Measurements from ENCODE around the gene MTA1. TPM values are rescaled to one million over a fixed set of nuclear protein-coding genes. Genes with fewer than 3 reads are reported as not detected.

MTA1 gene
- total and polyA plus RNA-seq, 2 donors (not counting 1 experiment from before 2014, with no cell fraction given) = 137 to 147 TPM

- peaks cover 2% of the 10 kb centered on the region for H3K4me1 Mint-ChIP-seq
- no peak overlapping the region for H3K9ac ChIP-seq (ENCODE audit: low read length)
- no peak overlapping the region for H3K27ac ChIP-seq (ENCODE audit: low read length in 2 of 2)
- H3K9me3 Mint-ChIP-seq (ENCODE audit: insufficient read depth) = no peaks in the 10 kb centered on the region
- H3K27me3 Mint-ChIP-seq = peaks cover 25% of the 10 kb centered on the region
- CTCF ChIA-PET = no interaction called here
- no peaks in the 10 kb centered on the region for H4K20me1 ChIP-seq (ENCODE audit: control insufficient read depth, insufficient read depth, low read length, poor library complexity, severe bottlenecking)
- peaks cover 0 to under 1% (median 0%) of the 10 kb centered on the region in 3 donors for H3K9me3 ChIP-seq (ENCODE audit: control extremely low read depth in 1 of 3, control insufficient read depth in 2 of 3, insufficient read depth in 1 of 3, low read length in 2 of 3)
- H3K36me3 ChIP-seq (replicated peaks in 1 of 2; ENCODE audit: control extremely low read depth in 1 of 2, control insufficient read depth in 1 of 2, extremely low read depth in 1 of 2, insufficient read depth in 2 of 2, low read length in 1 of 2) = no peaks in the 10 kb centered on the region
- peaks cover 6 to 11% of the 10 kb centered on the region in 2 donors for H3K4me1 ChIP-seq (ENCODE audit: control insufficient read depth in 2 of 2, insufficient read depth in 2 of 2, low read length in 2 of 2)
- H3K4me3 ChIP-seq (ENCODE audit: control extremely low read depth in 1 of 5, extremely low read depth in 1 of 5, insufficient read depth in 1 of 5, low read depth in 2 of 5, low read length in 4 of 5) = no peak overlapping the region
- DNase-seq = no peak
- intact Hi-C loops (cut with micrococcal nuclease) = no loop called here
- no peak overlapping the region for H3K4me2 ChIP-seq (replicated peaks; ENCODE audit: low read depth, low read length, poor library complexity, severe bottlenecking)
- no peaks in the 10 kb centered on the region for H3K79me2 ChIP-seq (ENCODE audit: control insufficient read depth, insufficient read depth, low read length)
- no peak overlapping the region for H2AFZ ChIP-seq (ENCODE audit: insufficient read depth, low read depth, low read length, poor library complexity, severe bottlenecking)
- no peak overlapping the region for H3K27ac Mint-ChIP-seq
- POLR2A ChIA-PET = no interaction called here
- 88% methylated on average over 12 of the region's 12 CpGs for WGBS (ENCODE audit: insufficient coverage)
- peaks cover 0 to 20% (median 1%) of the 10 kb centered on the region in 4 experiments for H3K27me3 ChIP-seq (replicated peaks in 1 of 4; ENCODE audit: control extremely low read depth in 1 of 4, control insufficient read depth in 3 of 4, insufficient read depth in 4 of 4, low read length in 3 of 4)
- no peak for TF ChIP-seq EZH2 (IDR thresholded peaks at IDR 0.05; ENCODE audit: borderline replicate concordance, insufficient read depth, low read depth, low read length, poor library complexity, severe bottlenecking)
- TF ChIP-seq CTCF (IDR thresholded peaks at IDR 0.05) = no peak
- no peak for ATAC-seq (ENCODE audit: low read depth)
- no peak overlapping the region for H3K4me3 Mint-ChIP-seq
Observed at GRCh38 chr14:105508601-105509000, 89.0 kb downstream of the MTA1 start.

GRCh38 chr14:105517096-105517495 is 97.5 kb downstream of the MTA1 start:
- H3K4me1 ChIP-seq (ENCODE audit: control insufficient read depth in 2 of 2, insufficient read depth in 2 of 2, low read length in 2 of 2) = peaks cover under 1 to 4% of the 10 kb centered on the region in 2 donors
- peaks cover 0 to 14% (median 5%) of the 10 kb centered on the region in 4 experiments for H3K27me3 ChIP-seq (replicated peaks in 1 of 4; ENCODE audit: control extremely low read depth in 1 of 4, control insufficient read depth in 3 of 4, insufficient read depth in 4 of 4, low read length in 3 of 4)
- H3K4me1 Mint-ChIP-seq = no peaks in the 10 kb centered on the region
- ChIA-PET POLR2A (no interaction called here), CTCF (interaction anchor here (1.0 kb wide), 1 partner anchor 17 kb away, joined by 3 read pairs; no protein-coding TSS in a partner anchor)
- no peaks in the 10 kb centered on the region for H3K79me2 ChIP-seq (ENCODE audit: control insufficient read depth, insufficient read depth, low read length)
- no peaks in the 10 kb centered on the region for H4K20me1 ChIP-seq (ENCODE audit: control insufficient read depth, insufficient read depth, low read length, poor library complexity, severe bottlenecking)
- H3K4me2 ChIP-seq (replicated peaks; ENCODE audit: low read depth, low read length, poor library complexity, severe bottlenecking) = no peak overlapping the region
- peaks cover 0 to 4% (median 0%) of the 10 kb centered on the region in 3 donors for H3K9me3 ChIP-seq (ENCODE audit: control extremely low read depth in 1 of 3, control insufficient read depth in 2 of 3, insufficient read depth in 1 of 3, low read length in 2 of 3)
- no peak overlapping the region for H3K27ac Mint-ChIP-seq
- TF ChIP-seq EZH2 (IDR thresholded peaks at IDR 0.05; ENCODE audit: borderline replicate concordance, insufficient read depth, low read depth, low read length, poor library complexity, severe bottlenecking) (no peak), CTCF (IDR thresholded peaks at IDR 0.05) (no peak)
- no peak overlapping the region for H3K4me3 ChIP-seq (ENCODE audit: control extremely low read depth in 1 of 5, extremely low read depth in 1 of 5, insufficient read depth in 1 of 5, low read depth in 2 of 5, low read length in 4 of 5)
- H2AFZ ChIP-seq (ENCODE audit: insufficient read depth, low read depth, low read length, poor library complexity, severe bottlenecking) = no peak overlapping the region
- intact Hi-C loops (cut with micrococcal nuclease) = no loop called here
- H3K36me3 ChIP-seq (replicated peaks in 1 of 2; ENCODE audit: control extremely low read depth in 1 of 2, control insufficient read depth in 1 of 2, extremely low read depth in 1 of 2, insufficient read depth in 2 of 2, low read length in 1 of 2) = no peaks in the 10 kb centered on the region
- ATAC-seq (ENCODE audit: low read depth) = no peak
- peaks cover 45% of the 10 kb centered on the region for H3K27me3 Mint-ChIP-seq
- H3K9me3 Mint-ChIP-seq (ENCODE audit: insufficient read depth) = no peaks in the 10 kb centered on the region
- H3K4me3 Mint-ChIP-seq = no peak overlapping the region
- H3K9ac ChIP-seq (ENCODE audit: low read length) = no peak overlapping the region
- WGBS (ENCODE audit: insufficient coverage) = 89% methylated on average over 4 of the region's 5 CpGs
- no peak for DNase-seq
- H3K27ac ChIP-seq (ENCODE audit: low read length in 2 of 2) = no peak overlapping the region
